ENCODE measurements around the gene PAN3.

DNA sequence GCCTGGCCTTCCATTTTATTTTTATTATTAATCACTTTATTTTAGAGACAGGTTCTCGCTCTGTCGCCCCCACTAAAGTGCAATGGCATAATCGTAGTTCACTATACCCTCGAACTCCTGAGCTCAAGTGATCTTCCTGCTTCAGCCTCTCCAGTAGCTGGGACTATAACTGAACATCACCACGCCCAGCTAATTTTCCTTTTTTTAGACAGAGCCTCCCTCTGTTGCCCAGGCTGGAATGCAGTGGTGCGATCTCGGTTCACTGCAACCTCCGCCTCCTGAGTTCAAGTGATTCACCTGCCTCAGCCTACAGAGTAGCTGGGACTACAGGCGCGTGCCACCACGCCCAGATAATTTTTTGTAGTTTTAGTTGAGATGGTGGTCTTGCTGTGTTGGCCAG, 6.7 kb upstream of the PAN3 start:
- no peak for TF ChIP-seq ELF4 (IDR thresholded peaks at IDR 0.05)
- TF ChIP-seq L3MBTL2 (conservative IDR thresholded peaks at IDR 0.05): no peak
- no peak for TF ChIP-seq BHLHE40 (IDR thresholded peaks at IDR 0.05; ENCODE audit: borderline replicate concordance)
- TF ChIP-seq ZNF384 (IDR thresholded peaks at IDR 0.05): no peak
- TF ChIP-seq FOXM1 (IDR thresholded peaks at IDR 0.05; ENCODE audit: borderline replicate concordance): no peak
